Central memory CD8-positive, alpha-beta T cell (primary cell): ENCODE results near the gene USP31.

Source experiments
- ATAC-seq: fragments of 150-1000 bp; cut with Tn5 transposase; replicated peaks from 2 replicates; pipeline ENCODE4 v1.10.0; 2022; ENCODE audit warnings: mild to moderate bottlenecking, moderate FRiP score, moderate number of reproducible peaks; ENCODE audit not compliant: poor library complexity, severe bottlenecking; ENCODE audit errors: extremely low read depth
- DNase-seq, 2 donors: peaks; one replicate each; pipeline ENCODE4 v3.0.0; 2021; ENCODE audit warnings: low spot score in 2 of 2
- H3K27ac Mint-ChIP-seq: one replicate; pipeline ENCODE4 v1.8.0; 2022; ENCODE audit warnings: low read depth, mild to moderate bottlenecking, moderate library complexity, mixed read lengths
- H3K27me3 Mint-ChIP-seq: one replicate; pipeline ENCODE4 v1.8.0; 2022; ENCODE audit warnings: mixed read lengths
- H3K36me3 Mint-ChIP-seq: one replicate; pipeline ENCODE4 v1.8.0; 2022; ENCODE audit warnings: mild to moderate bottlenecking, moderate library complexity, mixed read lengths; ENCODE audit not compliant: insufficient read depth
- H3K4me1 Mint-ChIP-seq: one replicate; pipeline ENCODE4 v1.8.0; 2022; ENCODE audit warnings: mixed read lengths
- H3K4me3 Mint-ChIP-seq: one replicate; pipeline ENCODE4 v1.8.0; 2022; ENCODE audit warnings: mild to moderate bottlenecking, moderate library complexity, mixed read lengths
- H3K9me3 Mint-ChIP-seq: one replicate; pipeline ENCODE4 v1.8.0; 2022; ENCODE audit warnings: mixed read lengths

Gene USP31

GRCh38 chr16:23141500-23141899, 7.8 kb downstream of the USP31 start:
- no peaks in the 10 kb centered on the region for H3K27me3 Mint-ChIP-seq
- no peak for ATAC-seq
- no peaks in the 10 kb centered on the region for H3K9me3 Mint-ChIP-seq
- no peak overlapping the region for H3K27ac Mint-ChIP-seq
- no peak overlapping the region for H3K4me3 Mint-ChIP-seq
- H3K36me3 Mint-ChIP-seq, result no peaks in the 10 kb centered on the region
- no peak for DNase-seq
- peaks cover 7% of the 10 kb centered on the region for H3K4me1 Mint-ChIP-seq

- Mint-ChIP-seq H3K4me3 (no peak overlapping the region), H3K36me3 (no peaks in the 10 kb centered on the region), H3K27me3 (no peaks in the 10 kb centered on the region), H3K27ac (no peak overlapping the region), H3K4me1 (peaks cover 7% of the 10 kb centered on the region), H3K9me3 (no peaks in the 10 kb centered on the region)
- DNase-seq, result no peak
- no peak for ATAC-seq
Measured at GRCh38 chr16:23141033-23141432, 8.2 kb downstream of the USP31 start.

- ATAC-seq (no peak), DNase-seq (no peak)
- Mint-ChIP-seq H3K36me3 (no peaks in the 10 kb centered on the region), H3K27ac (no peak overlapping the region), H3K4me1 (peaks cover 5% of the 10 kb centered on the region), H3K9me3 (no peaks in the 10 kb centered on the region), H3K27me3 (no peaks in the 10 kb centered on the region), H3K4me3 (no peak overlapping the region)
Measured at GRCh38 chr16:23140107-23140506, 9.1 kb downstream of the USP31 start.

GRCh38 chr16:23137818-23138217, 11.4 kb downstream of the USP31 start:
- DNase-seq (no peak), ATAC-seq (no peak)
- no peaks in the 10 kb centered on the region for H3K9me3 Mint-ChIP-seq
- H3K4me3 Mint-ChIP-seq, result no peak overlapping the region
- no peaks in the 10 kb centered on the region for H3K27me3 Mint-ChIP-seq
- H3K4me1 Mint-ChIP-seq, result peaks cover 18% of the 10 kb centered on the region
- H3K27ac Mint-ChIP-seq, result no peak overlapping the region
- H3K36me3 Mint-ChIP-seq, result no peaks in the 10 kb centered on the region

GRCh38 chr16:23137256-23137655, 12.0 kb downstream of the USP31 start:
- Mint-ChIP-seq H3K36me3 (no peaks in the 10 kb centered on the region), H3K27me3 (no peaks in the 10 kb centered on the region), H3K4me1 (peaks cover 21% of the 10 kb centered on the region), H3K9me3 (no peaks in the 10 kb centered on the region), H3K4me3 (no peak overlapping the region), H3K27ac (no peak overlapping the region)
- DNase-seq, result no peak
- no peak for ATAC-seq

GRCh38 chr16:23134274-23134673, 15.0 kb downstream of the USP31 start:
- H3K9me3 Mint-ChIP-seq, result no peaks in the 10 kb centered on the region
- H3K4me3 Mint-ChIP-seq, result no peak overlapping the region
- H3K4me1 Mint-ChIP-seq, result peaks cover 21% of the 10 kb centered on the region
- no peaks in the 10 kb centered on the region for H3K27me3 Mint-ChIP-seq
- H3K36me3 Mint-ChIP-seq, result no peaks in the 10 kb centered on the region
- no peak for ATAC-seq
- no peak overlapping the region for H3K27ac Mint-ChIP-seq
- no peak for DNase-seq

- Mint-ChIP-seq H3K27me3 (no peaks in the 10 kb centered on the region), H3K27ac (no peak overlapping the region), H3K9me3 (no peaks in the 10 kb centered on the region), H3K4me3 (no peak overlapping the region), H3K36me3 (no peaks in the 10 kb centered on the region), H3K4me1 (peaks cover 21% of the 10 kb centered on the region)
- no peak for ATAC-seq
- no peak for DNase-seq
Measured at GRCh38 chr16:23132775-23133463, 16.3 kb downstream of the USP31 start.

GRCh38 chr16:23131931-23132621, 17.2 kb downstream of the USP31 start:
- Mint-ChIP-seq H3K36me3 (no peaks in the 10 kb centered on the region), H3K27ac (no peak overlapping the region), H3K9me3 (no peaks in the 10 kb centered on the region), H3K4me3 (no peak overlapping the region), H3K4me1 (peaks cover 21% of the 10 kb centered on the region), H3K27me3 (no peaks in the 10 kb centered on the region)
- no peak for ATAC-seq
- DNase-seq, result no peak

GRCh38 chr16:23131436-23131835, 17.8 kb downstream of the USP31 start:
- H3K27me3 Mint-ChIP-seq, result no peaks in the 10 kb centered on the region
- H3K36me3 Mint-ChIP-seq, result no peaks in the 10 kb centered on the region
- ATAC-seq (no peak), DNase-seq (no peak)
- H3K4me3 Mint-ChIP-seq, result no peak overlapping the region
- H3K27ac Mint-ChIP-seq, result no peak overlapping the region
- peaks cover 21% of the 10 kb centered on the region for H3K4me1 Mint-ChIP-seq
- H3K9me3 Mint-ChIP-seq, result no peaks in the 10 kb centered on the region

- H3K36me3 Mint-ChIP-seq, result no peaks in the 10 kb centered on the region
- H3K27ac Mint-ChIP-seq, result no peak overlapping the region
- no peaks in the 10 kb centered on the region for H3K9me3 Mint-ChIP-seq
- ATAC-seq, result no peak
- H3K4me3 Mint-ChIP-seq, result no peak overlapping the region
- peaks cover 21% of the 10 kb centered on the region for H3K4me1 Mint-ChIP-seq
- no peaks in the 10 kb centered on the region for H3K27me3 Mint-ChIP-seq
- DNase-seq, result no peak
Measured at GRCh38 chr16:23131036-23131435, 18.2 kb downstream of the USP31 start.

GRCh38 chr16:23129686-23130085, 19.6 kb downstream of the USP31 start:
- Mint-ChIP-seq H3K4me3 (no peak overlapping the region), H3K4me1 (peaks cover 16% of the 10 kb centered on the region), H3K27ac (no peak overlapping the region), H3K27me3 (no peaks in the 10 kb centered on the region), H3K36me3 (no peaks in the 10 kb centered on the region), H3K9me3 (no peaks in the 10 kb centered on the region)
- ATAC-seq (no peak), DNase-seq (no peak)

- no peaks in the 10 kb centered on the region for H3K27me3 Mint-ChIP-seq
- H3K36me3 Mint-ChIP-seq, result no peaks in the 10 kb centered on the region
- ATAC-seq (no peak), DNase-seq (no peak)
- peaks cover 12% of the 10 kb centered on the region for H3K4me1 Mint-ChIP-seq
- H3K27ac Mint-ChIP-seq, result no peak overlapping the region
- H3K9me3 Mint-ChIP-seq, result no peaks in the 10 kb centered on the region
- H3K4me3 Mint-ChIP-seq, result no peak overlapping the region
Measured at GRCh38 chr16:23128056-23128455, 21.2 kb downstream of the USP31 start.

- Mint-ChIP-seq H3K27me3 (no peaks in the 10 kb centered on the region), H3K4me3 (no peak overlapping the region), H3K9me3 (no peaks in the 10 kb centered on the region), H3K4me1 (peaks cover 22% of the 10 kb centered on the region), H3K36me3 (no peaks in the 10 kb centered on the region), H3K27ac (no peak overlapping the region)
- DNase-seq (no peak), ATAC-seq (no peak)
Measured at GRCh38 chr16:23125277-23125676, 24.0 kb downstream of the USP31 start.
